CD14-positive monocyte (primary cell): ENCODE results near the gene NT5C3B. TPM values are rescaled to one million over a fixed set of nuclear protein-coding genes. Genes with fewer than 3 reads are reported as not detected.
A peak's percentile ranks its signal among the peaks of the same experiment; 100 is the strongest.

ENCODE experiments used
- DNase-seq, 3 donors: peaks; one replicate each; pipeline ENCODE4 v3.0.0-alpha.2; 2011 to 2022
- H2AFZ ChIP-seq: 2 replicates; pipeline ENCODE4 v1.6.0; 2012; ENCODE audit warnings: mild to moderate bottlenecking, low read depth, low read length, inconsistent platforms; ENCODE audit not compliant: insufficient read depth, poor library complexity, severe bottlenecking
- H3K27ac ChIP-seq, 2 donors: 1 replicate in 1 of 2; 2 replicates in 1 of 2; pipeline ENCODE4 v1.5.1; 2012 to 2013; ENCODE audit warnings: low read length in 2 of 2, control low read depth in 1 of 2, inconsistent platforms in 1 of 2, low read depth in 1 of 2, mild to moderate bottlenecking in 1 of 2
- H3K27me3 ChIP-seq, 2 donors: one replicate each; pipeline versions ENCODE4 v1.6.0 to v1.6.1; 2011 to 2013; ENCODE audit warnings: low read length in 2 of 2; ENCODE audit not compliant: control insufficient read depth in 2 of 2, insufficient read depth in 2 of 2
- H3K36me3 ChIP-seq, 2 donors: replicated peaks in 1 of 2; 1 replicate in 1 of 2; 2 replicates in 1 of 2; pipeline versions ENCODE4 v1.5.1 to v1.6.1; 2012 to 2013; ENCODE audit warnings: low read length in 2 of 2, control low read depth in 1 of 2, inconsistent platforms in 1 of 2, mild to moderate bottlenecking in 1 of 2; ENCODE audit not compliant: insufficient read depth in 2 of 2, control insufficient read depth in 1 of 2
- H3K4me1 ChIP-seq, 2 donors: 1 replicate in 1 of 2; 2 replicates in 1 of 2; pipeline versions ENCODE4 v1.5.1 to v1.6.1; 2012 to 2013; ENCODE audit warnings: low read length in 2 of 2, control low read depth in 1 of 2, inconsistent platforms in 1 of 2, mild to moderate bottlenecking in 1 of 2, moderate library complexity in 1 of 2; ENCODE audit not compliant: insufficient read depth in 2 of 2, control insufficient read depth in 1 of 2
- H3K4me2 ChIP-seq: replicated peaks from 2 replicates; pipeline ENCODE3; 2012; ENCODE audit warnings: low read length, moderate library complexity, mild to moderate bottlenecking; ENCODE audit not compliant: poor library complexity, severe bottlenecking; ENCODE audit errors: extremely low read depth
- H3K4me3 ChIP-seq, 3 experiments: fragments of 200-600 bp in 1 of 3; sonication (generic) in 1 of 3; replicated peaks in 1 of 3; 1 replicate in 2 of 3; 2 replicates in 1 of 3; pipeline ENCODE4 v1.5.1; 2011 to 2013; ENCODE audit warnings: low read length in 3 of 3, mild to moderate bottlenecking in 3 of 3, control low read depth in 2 of 3, low read depth in 2 of 3, inconsistent platforms in 1 of 3, moderate library complexity in 1 of 3
- H3K79me2 ChIP-seq: 2 replicates; pipeline ENCODE4 v1.6.0; 2012; ENCODE audit warnings: mild to moderate bottlenecking, control low read depth, inconsistent platforms, low read length, moderate library complexity; ENCODE audit not compliant: insufficient read depth
- H3K9ac ChIP-seq: 2 replicates; pipeline ENCODE4 v1.6.0; 2017; ENCODE audit warnings: low read length, mild to moderate bottlenecking; ENCODE audit not compliant: insufficient read depth, poor library complexity, severe bottlenecking
- H3K9me3 ChIP-seq, 2 donors: replicated peaks in 1 of 2; 1 replicate in 1 of 2; 2 replicates in 1 of 2; pipeline versions ENCODE4 v1.5.1 to v1.6.1; 2012 to 2013; ENCODE audit warnings: low read length in 2 of 2, control low read depth in 1 of 2; ENCODE audit not compliant: control insufficient read depth in 1 of 2, insufficient read depth in 1 of 2
- H4K20me1 ChIP-seq: 2 replicates; pipeline ENCODE4 v1.6.0; 2012; ENCODE audit warnings: mild to moderate bottlenecking, low read length, control low read depth, moderate library complexity; ENCODE audit not compliant: insufficient read depth
- H3K27ac Mint-ChIP-seq, 7 donors: one replicate each; pipeline ENCODE4 v1.8.0; 2020; ENCODE audit warnings: mild to moderate bottlenecking in 7 of 7, mixed read lengths in 7 of 7, moderate library complexity in 6 of 7, inconsistent platforms in 2 of 7
- H3K27me3 Mint-ChIP-seq, 3 donors: one replicate each; pipeline ENCODE4 v1.8.0; 2021 to 2022; ENCODE audit warnings: low read depth in 3 of 3, mild to moderate bottlenecking in 3 of 3, mixed read lengths in 3 of 3, moderate library complexity in 3 of 3, inconsistent platforms in 1 of 3
- H3K36me3 Mint-ChIP-seq, 2 donors: one replicate each; pipeline ENCODE4 v1.8.0; 2020; ENCODE audit warnings: mixed read lengths in 2 of 2, inconsistent platforms in 1 of 2, mild to moderate bottlenecking in 1 of 2
- H3K4me1 Mint-ChIP-seq: one replicate; pipeline ENCODE4 v1.8.0; 2020; ENCODE audit warnings: mild to moderate bottlenecking, mixed read lengths
- H3K4me3 Mint-ChIP-seq, 2 donors: one replicate each; pipeline ENCODE4 v1.8.0; 2020; ENCODE audit warnings: mild to moderate bottlenecking in 2 of 2, mixed read lengths in 2 of 2, moderate library complexity in 1 of 2
- H3K9me3 Mint-ChIP-seq, 7 donors: one replicate each; pipeline ENCODE4 v1.8.0; 2020 to 2022; ENCODE audit warnings: mixed read lengths in 7 of 7, mild to moderate bottlenecking in 6 of 7, moderate library complexity in 6 of 7, inconsistent platforms in 2 of 7
- CTCF ChIP-seq: fragments of 200-600 bp; IDR thresholded peaks from one replicate; pipeline ENCODE4 v1.8.0; 2022; ENCODE audit warnings: antibody characterized with exemption, mild to moderate bottlenecking
- WGBS: methylation state at CpG from one replicate; pipeline ENCODE4 v1.1.5; 2013; ENCODE audit warnings: missing lambda C conversion rate; ENCODE audit not compliant: insufficient coverage; 5-methylcytosine and 5-hydroxymethylcytosine counted together
- intact Hi-C, 2 donors: fragments of 100-400 bp; cut with micrococcal nuclease; formaldehyde crosslinking; loops; one replicate each; pipeline versions ENCODE4 v1.15.0 to v1.15.1; 2023
- polyA plus RNA-seq, 3 donors: library from polyadenylated mRNA; depleted of rRNA in 1 of 3; unstranded in 2 of 3; stranded (reverse) in 1 of 3; fragments of 300-500 nt in 2 of 3; fragments of >200 nt in 1 of 3; fragmentation: Illumina TruSeq in 2 of 3; gene quantifications; 1 replicate in 2 of 3; 2 replicates in 1 of 3; pipeline ENCODE4 v1.2.3, GENCODE V29; 2012 to 2021

The NT5C3B gene
- polyA plus RNA-seq, 3 donors, result 11.5 to 14.2 (median 13.5) TPM

DNA sequence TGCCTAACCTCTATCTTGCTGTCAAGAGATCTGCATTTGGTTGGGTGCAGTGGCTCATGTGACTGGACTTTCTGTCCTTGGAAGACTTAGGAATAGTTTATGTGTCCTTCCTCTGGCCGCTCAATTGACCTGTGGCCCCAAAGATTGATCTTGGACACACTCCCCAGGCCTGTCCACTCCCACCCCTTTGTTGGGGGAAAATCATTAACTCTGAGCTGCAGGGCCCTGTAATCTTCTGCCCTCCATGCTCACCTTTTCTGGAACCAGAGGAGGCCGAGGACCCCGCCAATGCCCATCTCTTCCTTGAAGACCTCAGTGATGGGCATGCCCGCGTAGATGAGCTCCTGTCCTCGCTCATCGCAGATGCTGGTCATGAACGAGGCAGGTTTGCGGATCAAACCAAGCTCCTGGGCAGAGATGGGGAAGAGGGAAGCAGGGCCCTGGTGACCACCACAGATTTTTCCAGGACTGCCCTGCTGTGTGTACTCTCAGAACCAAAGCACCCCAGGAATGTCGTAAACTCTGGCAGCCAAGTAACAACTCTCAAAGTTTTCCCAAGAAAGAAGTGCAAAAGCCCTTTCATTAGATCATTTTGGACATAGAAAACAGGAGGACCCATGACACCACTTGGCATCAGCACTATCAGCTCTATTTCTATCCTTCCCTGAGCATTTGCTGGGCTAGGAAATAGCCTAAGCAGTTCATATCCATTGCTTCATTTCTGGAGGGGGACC is 37.7 kb upstream of the NT5C3B start:
- intact Hi-C loops, result no loop called here
- no peak for DNase-seq
- H3K9me3 ChIP-seq, result no peaks in the 10 kb centered on the region
- Mint-ChIP-seq H3K4me1 (no peaks in the 10 kb centered on the region), H3K36me3 (peaks cover 78 to 96% of the 10 kb centered on the region in 2 donors), H3K9me3 (peaks cover 0 to 4% (median 0%) of the 10 kb centered on the region in 7 donors), H3K27ac (peak overlapping the region in 2 of 7 donors; percentile 45), H3K27me3 (no peaks in the 10 kb centered on the region), H3K4me3 (no peak overlapping the region)
- 98% methylated on average over 8 of the region's 10 CpGs for WGBS
- TF ChIP-seq CTCF, result no peak
- no peak overlapping the region for H3K4me2 ChIP-seq
- H3K9ac ChIP-seq, result no peak overlapping the region
- no peaks in the 10 kb centered on the region for H3K27me3 ChIP-seq
- no peak overlapping the region for H2AFZ ChIP-seq
- no peaks in the 10 kb centered on the region for H3K4me1 ChIP-seq
- H3K36me3 ChIP-seq, result peaks cover 74 to 88% of the 10 kb centered on the region in 2 donors
- no peaks in the 10 kb centered on the region for H3K79me2 ChIP-seq
- no peak overlapping the region for H3K27ac ChIP-seq
- no peak overlapping the region for H3K4me3 ChIP-seq
- H4K20me1 ChIP-seq, result no peaks in the 10 kb centered on the region

- Histone ChIP-seq H3K9me3 (no peaks in the 10 kb centered on the region), H3K36me3 (peaks cover 70 to 84% of the 10 kb centered on the region in 2 donors), H3K27ac (no peak overlapping the region), H3K4me3 (no peak overlapping the region), H3K4me1 (no peaks in the 10 kb centered on the region), H2AFZ (no peak overlapping the region), H3K79me2 (no peaks in the 10 kb centered on the region), H4K20me1 (no peaks in the 10 kb centered on the region), H3K27me3 (no peaks in the 10 kb centered on the region), H3K4me2 (no peak overlapping the region), H3K9ac (no peak overlapping the region)
- Mint-ChIP-seq H3K9me3 (peaks cover 0 to 4% (median 0%) of the 10 kb centered on the region in 7 donors), H3K27me3 (no peaks in the 10 kb centered on the region), H3K4me3 (no peak overlapping the region), H3K36me3 (peaks cover 76 to 94% of the 10 kb centered on the region in 2 donors), H3K27ac (peak overlapping the region in 2 of 7 donors; percentile 50 to 82), H3K4me1 (no peaks in the 10 kb centered on the region)
- TF ChIP-seq CTCF, result no peak
- WGBS, result 96% methylated on average over 6 of the region's 10 CpGs
- no peak for DNase-seq
- intact Hi-C loops, result no loop called here
These were observed 35.8 kb upstream of the NT5C3B start for GRCh38 chr17:41871789-41872188.
